Activated CD4-positive, CD25-positive, alpha-beta regulatory T cell (primary cell): ENCODE measurements around the gene SLC9A9.

ENCODE experiments used
- DNase-seq, 4 experiments: peaks; one replicate each; lab custom pipeline; 2025; lab: John Stamatoyannopoulos, UW

The SLC9A9 gene

DNA sequence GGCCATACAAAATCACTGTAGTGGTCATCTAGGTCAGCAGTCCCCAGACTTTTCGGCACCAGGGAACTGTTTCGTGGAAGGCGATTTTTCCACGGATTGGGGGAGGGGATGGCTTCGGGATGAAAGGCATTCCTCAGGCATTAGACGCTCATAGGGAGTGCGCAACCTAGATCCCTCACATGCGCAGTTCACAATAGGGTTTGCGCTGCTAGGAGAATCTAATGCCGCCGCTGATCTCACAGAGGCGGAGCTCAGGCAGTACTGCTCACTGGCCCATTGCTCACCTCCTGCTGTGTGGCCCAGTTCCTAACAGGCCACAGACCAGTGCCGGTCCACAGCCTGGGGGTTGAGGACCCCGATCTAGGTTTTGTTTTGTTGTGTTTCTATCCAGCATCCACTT lies 200.1 kb downstream of the SLC9A9 start:
- no peak for DNase-seq

- no peak for DNase-seq
Measured at GRCh38 chr3:143644370-143645089, 203.7 kb downstream of the SLC9A9 start.

GRCh38 chr3:143643905-143644304 lies 204.4 kb downstream of the SLC9A9 start:
- no peak for DNase-seq

DNA sequence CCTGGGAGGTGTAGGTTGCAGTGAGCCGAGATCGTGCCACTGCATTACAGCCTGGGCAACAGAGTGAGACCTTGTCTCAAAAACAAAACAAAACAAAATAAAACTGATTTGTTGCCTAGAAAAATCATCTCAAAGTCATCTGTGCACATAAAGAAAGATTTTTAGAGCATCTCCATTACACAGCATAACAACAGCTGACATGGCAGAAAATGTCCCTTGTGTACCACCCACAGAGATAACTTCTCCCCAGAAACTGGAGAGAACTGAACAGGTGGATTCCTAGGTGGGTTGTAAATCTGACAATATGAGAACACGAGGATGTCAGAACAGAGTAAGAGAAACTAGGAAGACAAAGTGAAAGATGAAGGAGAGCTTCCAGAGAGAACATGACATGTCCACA lies 207.5 kb downstream of the SLC9A9 start:
- DNase-seq = no peak

GRCh38 chr3:143637133-143637532 lies 211.1 kb downstream of the SLC9A9 start:
- DNase-seq = no peak

DNA sequence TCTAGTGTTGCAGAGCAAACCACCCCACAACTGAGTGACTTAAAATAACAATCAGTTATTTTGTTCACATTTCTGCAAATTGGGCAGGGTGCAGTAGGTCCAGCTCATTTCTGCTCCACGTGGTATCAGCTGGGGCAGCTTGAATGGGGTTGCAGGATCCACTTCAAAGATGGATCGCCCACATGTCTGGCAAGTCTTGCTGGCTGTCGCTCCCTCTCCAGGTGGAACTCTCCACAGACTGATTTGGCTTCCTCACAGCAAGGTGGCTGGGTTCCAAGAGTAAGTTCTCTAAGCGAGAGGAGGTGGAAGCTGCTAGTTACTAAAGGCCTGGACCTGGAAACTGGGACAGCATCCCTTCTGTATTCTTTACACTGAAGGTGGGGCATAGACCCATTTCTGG lies 213.3 kb downstream of the SLC9A9 start:
- DNase-seq = no peak

DNA sequence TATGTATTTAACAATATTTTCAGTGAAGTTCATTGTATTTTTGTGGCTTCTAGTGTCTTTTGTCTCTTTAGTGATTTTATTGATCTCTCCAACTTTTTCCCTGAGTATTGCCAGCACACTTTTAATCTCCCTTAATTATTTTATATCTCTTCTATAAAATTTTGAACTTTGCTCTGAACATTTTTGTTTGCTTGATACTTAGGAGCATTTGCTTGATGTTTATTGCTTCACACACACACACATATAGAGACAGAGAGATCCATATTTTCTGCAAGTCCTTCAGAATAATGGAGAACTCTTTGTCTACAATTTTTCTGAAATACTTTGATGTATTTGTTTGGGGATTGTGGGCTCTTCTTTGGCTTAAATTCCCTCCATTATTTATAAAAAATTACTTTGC lies 213.8 kb downstream of the SLC9A9 start:
- DNase-seq = no peak

DNA sequence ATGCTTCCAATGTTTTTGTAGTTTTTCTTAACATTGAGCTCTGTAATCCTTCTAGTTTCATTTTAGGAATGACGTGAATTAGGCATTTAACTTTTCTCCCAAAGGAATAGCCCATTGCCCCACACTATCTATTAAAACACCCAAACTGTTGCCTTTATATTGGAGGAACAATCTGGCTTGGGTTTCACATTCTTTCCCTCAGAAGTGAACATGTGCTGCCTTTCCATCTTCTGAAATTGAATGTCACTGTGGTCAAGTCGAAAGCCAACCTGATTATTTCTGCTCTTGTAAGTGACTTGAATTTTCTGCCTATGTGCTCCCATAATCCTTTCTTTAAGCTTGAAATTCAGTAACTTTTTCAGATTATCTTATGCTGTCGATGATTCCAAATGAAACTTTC lies 214.5 kb downstream of the SLC9A9 start:
- no peak for DNase-seq

- DNase-seq = no peak
Measured at GRCh38 chr3:143629726-143630125, 218.5 kb downstream of the SLC9A9 start.

DNA sequence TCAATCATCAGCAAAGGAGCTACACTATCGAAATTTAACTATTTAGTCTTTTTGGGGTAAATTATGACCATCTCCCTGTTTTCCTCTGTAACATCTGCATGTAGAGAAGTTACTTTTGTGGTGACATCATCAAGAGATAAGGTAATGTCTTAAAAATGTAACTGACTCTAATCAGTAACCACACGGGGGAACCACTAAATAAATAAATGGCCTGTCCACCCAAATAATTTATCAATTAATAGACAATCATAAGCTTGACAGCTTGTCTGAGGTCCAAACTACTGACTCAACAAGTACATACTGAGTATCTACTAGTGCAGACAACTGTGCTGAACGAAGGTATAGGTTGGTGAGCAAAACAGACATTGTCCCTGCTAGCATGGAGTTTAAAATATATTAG lies 219.3 kb downstream of the SLC9A9 start:
- DNase-seq = no peak

GRCh38 chr3:143627336-143627735 lies 220.9 kb downstream of the SLC9A9 start:
- no peak for DNase-seq

- DNase-seq = no peak
Measured at GRCh38 chr3:143619231-143619630, 229.0 kb downstream of the SLC9A9 start.

DNA sequence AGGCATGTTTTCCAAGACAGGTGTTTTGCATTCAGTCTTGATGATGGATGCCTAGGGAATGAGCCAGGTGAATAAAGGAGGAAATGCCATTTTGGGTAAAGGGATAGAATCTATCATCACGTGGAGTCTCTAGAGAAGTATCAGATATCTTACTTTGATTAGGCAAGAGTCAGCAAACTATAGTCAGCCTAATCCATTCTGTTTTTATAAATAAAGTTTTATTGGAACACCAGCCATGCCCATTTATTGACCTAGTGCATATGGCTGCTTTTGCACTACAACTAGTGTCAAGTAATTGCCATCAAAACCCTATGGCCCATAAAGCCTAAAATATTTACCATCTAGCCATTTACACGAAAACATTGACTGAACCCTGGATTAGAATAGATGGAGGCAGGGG lies 231.2 kb downstream of the SLC9A9 start:
- no peak for DNase-seq

DNA sequence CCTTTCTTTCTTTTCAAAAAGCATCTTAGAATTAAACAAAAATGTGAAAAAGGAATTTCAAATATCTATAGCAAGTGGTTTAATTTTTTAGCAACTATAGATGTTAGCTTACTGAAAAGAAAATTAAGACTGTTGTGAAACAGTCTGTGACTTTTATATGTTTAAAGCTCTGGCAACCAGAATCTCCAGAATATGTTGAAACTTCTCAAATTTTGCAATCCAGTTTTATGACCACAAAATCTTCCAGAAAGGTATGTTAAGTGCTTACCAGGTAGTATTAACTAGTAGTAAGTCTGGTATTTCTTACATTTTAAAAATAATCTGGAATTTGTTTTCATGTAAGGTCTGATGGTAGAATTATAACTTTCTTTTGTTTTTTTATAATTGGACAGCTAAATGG lies 235.0 kb downstream of the SLC9A9 start:
- no peak for DNase-seq

DNA sequence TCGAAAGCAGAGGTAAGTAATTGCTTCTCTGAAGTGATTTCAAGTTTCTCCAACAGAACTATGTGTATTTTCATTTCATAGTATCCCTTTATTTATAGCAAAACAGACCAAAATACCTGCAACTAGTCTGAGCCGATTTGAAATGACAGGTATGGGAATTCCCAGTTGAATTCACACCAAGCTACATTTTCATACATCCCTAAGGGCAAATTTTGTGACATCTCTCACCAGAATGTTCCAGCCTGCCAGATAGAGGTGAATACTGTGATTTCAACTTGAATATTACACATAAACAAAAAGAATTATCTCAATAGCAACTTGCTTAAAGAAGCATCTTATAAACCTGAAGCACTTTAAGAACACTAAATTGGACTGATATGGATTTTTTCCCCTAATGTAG lies 235.7 kb downstream of the SLC9A9 start:
- no peak for DNase-seq

- no peak for DNase-seq
Measured at GRCh38 chr3:143608966-143609365, 239.3 kb downstream of the SLC9A9 start.

DNA sequence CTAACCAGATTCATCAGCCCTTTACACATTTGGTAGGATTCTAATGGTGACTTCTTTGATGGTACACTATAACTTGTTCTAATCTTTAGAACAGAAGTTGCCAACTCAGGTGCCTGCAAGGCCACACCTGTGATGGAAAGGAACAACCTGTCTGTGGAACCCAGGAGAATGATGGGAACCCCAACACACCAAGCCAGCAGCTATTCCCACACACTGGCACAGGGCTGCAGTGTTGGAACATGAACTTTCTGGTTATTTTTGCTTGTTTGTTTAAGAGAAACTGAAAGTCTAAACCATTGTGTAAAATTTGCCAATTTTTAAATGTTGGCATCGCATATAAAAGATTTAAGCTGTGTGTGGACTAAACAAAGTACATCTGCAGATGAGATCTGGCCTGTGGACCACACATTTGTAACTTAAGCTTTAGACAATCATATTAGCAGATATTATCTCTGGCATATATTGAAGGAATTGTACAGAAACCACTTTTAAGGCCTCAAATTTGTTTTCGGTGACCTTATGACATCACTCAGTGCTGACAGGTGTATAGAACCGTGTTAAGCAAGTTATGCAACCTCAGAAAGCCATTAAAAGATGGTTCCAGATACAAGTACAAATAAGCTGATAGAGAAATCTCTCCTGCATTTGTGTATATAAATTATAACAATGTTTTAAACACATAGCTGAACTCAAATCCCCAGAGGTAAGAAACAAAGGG lies 242.9 kb downstream of the SLC9A9 start:
- DNase-seq = no peak

GRCh38 chr3:143604402-143605185 lies 243.7 kb downstream of the SLC9A9 start:
- DNase-seq = no peak

GRCh38 chr3:143603774-143604173 lies 244.5 kb downstream of the SLC9A9 start:
- no peak for DNase-seq

DNA sequence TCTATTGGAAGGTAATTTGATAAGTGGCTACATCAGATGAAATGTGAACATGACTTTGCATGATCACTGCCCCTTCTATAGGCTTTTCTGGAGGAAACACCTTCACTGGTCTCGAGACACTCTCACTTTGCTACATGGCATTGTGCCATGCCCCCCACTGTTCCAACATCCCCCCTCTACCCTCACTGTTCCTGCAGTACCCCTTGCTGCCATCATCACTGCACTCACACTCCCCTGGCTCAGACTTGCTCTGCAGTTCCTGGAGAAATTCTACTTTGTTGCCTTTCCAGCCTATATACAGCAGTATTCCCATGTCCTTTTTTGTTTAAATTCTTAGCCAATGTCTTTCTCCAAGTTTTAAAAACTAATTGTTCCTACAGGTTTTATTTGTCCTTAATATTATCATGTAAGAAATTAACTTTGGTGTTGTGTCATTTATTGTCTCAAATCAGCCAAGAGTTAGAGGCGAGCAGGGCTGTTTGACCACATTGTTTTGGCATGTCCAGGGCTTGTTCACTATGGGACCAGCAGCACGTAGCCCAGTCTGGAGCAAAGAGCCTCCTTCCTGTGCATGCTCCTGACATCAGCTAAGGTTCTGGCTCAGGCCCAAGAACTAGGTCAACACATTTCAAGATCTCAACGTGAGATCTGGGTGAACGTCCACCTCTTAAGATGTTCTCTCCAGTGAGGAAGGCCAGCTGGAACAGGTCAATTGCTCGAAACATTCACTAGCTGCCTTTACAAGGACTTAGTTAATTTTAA lies 246.4 kb downstream of the SLC9A9 start:
- DNase-seq = no peak

GRCh38 chr3:143600756-143601718 lies 247.2 kb downstream of the SLC9A9 start:
- no peak for DNase-seq
